GM21717 (cell line): ENCODE results near the gene PKMYT1.
"Not testable (repeated sequence)": the region's sequence is repeated elsewhere in the genome, so short reads cannot be mapped to it uniquely, and the experiment has no call there.

Source experiments
- ATAC-seq: cut with Tn5 transposase; IDR thresholded peaks from one replicate; pipeline ENCODE4 v1.9.1; 2021; ENCODE audit warnings: mild to moderate bottlenecking, moderate library complexity; ENCODE audit not compliant: unreplicated experiment

Gene PKMYT1

GRCh38 chr16:2962334-2963073, 17.7 kb downstream of the PKMYT1 start:
- ATAC-seq = no peak

- ATAC-seq = no peak
These were observed 19.8 kb downstream of the PKMYT1 start for GRCh38 chr16:2960183-2961010.

GRCh38 chr16:2959206-2959605, 21.0 kb downstream of the PKMYT1 start:
- ATAC-seq = no peak

GRCh38 chr16:2956579-2956956, 23.7 kb downstream of the PKMYT1 start:
- no peak for ATAC-seq

GRCh38 chr16:2955779-2956578, 24.3 kb downstream of the PKMYT1 start:
- ATAC-seq = no peak

- ATAC-seq = no peak
These were observed 24.8 kb downstream of the PKMYT1 start for GRCh38 chr16:2955438-2955778.

GRCh38 chr16:2954656-2955381, 25.4 kb downstream of the PKMYT1 start:
- no peak for ATAC-seq

- no peak for ATAC-seq
These were observed 26.3 kb downstream of the PKMYT1 start for GRCh38 chr16:2953706-2954627.

- ATAC-seq = no peak
These were observed 27.6 kb downstream of the PKMYT1 start for GRCh38 chr16:2952679-2953078.

- ATAC-seq = no peak
These were observed 29.5 kb downstream of the PKMYT1 start for GRCh38 chr16:2950773-2951172.

GRCh38 chr16:2950353-2950724, 29.9 kb downstream of the PKMYT1 start:
- ATAC-seq = no peak

GRCh38 chr16:2949705-2950352, 30.4 kb downstream of the PKMYT1 start:
- no peak for ATAC-seq

GRCh38 chr16:2948807-2949704, 31.2 kb downstream of the PKMYT1 start:
- no peak for ATAC-seq

GRCh38 chr16:2946649-2947048, 33.6 kb downstream of the PKMYT1 start:
- no peak for ATAC-seq

GRCh38 chr16:2943716-2944115, 36.5 kb downstream of the PKMYT1 start:
- ATAC-seq = not testable (repeated sequence)

GRCh38 chr16:2942045-2942444, 38.2 kb downstream of the PKMYT1 start:
- no peak for ATAC-seq

GRCh38 chr16:2939968-2940367, 40.3 kb downstream of the PKMYT1 start:
- ATAC-seq = no peak

- no peak for ATAC-seq
These were observed 42.0 kb downstream of the PKMYT1 start for GRCh38 chr16:2938206-2938605.
